Activated CD4-positive, alpha-beta T cell treated with anti-CD3 and anti-CD28 coated beads, Interleukin-2, amount 50 U/mL, for 1 hour (primary cell): ENCODE measurements around the gene CDH23.

ENCODE experiments used
- DNase-seq: peaks from one replicate; pipeline ENCODE4 v3.0.0-alpha.2; 2020

The CDH23 gene

DNA sequence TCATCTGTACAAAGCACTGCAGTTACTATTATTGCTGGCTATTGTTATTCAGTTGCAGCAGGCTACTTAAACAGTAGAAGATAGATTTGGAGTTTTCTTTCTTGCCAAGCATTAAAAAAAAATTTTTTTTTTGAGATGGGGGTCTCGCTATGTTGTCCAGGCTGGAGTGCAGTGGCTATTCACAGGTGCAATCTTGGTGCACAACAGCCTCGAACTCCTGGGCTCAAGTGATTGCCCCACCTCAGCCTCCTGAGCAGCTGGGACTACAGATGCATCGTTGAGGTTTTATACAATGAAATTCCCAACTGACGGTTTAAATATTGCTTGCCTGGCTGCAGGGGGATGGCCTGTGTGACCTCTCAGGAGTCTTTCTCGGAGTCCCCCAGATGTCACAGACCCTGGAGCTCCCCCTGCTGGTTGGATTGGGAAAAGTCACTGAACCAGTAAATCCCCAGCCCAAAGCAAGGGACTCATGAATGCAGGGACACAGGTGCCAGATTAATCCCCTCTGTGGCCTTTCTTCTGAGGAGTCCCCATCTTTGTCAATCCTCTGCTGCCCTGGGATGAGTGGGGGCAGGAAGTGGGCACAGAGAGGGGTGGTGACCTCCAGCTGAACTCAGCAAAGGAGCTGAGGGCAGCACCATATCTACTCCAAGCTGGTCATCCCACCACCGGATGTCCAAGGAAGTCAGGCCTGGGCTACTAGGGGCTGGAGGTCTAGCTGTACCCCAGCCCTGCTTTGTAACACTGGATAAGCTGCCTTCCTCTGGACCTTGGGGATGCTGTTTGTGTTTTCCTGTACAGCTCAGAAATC lies 173.3 kb downstream of the CDH23 start:
- peak; percentile 77 for DNase-seq

DNA sequence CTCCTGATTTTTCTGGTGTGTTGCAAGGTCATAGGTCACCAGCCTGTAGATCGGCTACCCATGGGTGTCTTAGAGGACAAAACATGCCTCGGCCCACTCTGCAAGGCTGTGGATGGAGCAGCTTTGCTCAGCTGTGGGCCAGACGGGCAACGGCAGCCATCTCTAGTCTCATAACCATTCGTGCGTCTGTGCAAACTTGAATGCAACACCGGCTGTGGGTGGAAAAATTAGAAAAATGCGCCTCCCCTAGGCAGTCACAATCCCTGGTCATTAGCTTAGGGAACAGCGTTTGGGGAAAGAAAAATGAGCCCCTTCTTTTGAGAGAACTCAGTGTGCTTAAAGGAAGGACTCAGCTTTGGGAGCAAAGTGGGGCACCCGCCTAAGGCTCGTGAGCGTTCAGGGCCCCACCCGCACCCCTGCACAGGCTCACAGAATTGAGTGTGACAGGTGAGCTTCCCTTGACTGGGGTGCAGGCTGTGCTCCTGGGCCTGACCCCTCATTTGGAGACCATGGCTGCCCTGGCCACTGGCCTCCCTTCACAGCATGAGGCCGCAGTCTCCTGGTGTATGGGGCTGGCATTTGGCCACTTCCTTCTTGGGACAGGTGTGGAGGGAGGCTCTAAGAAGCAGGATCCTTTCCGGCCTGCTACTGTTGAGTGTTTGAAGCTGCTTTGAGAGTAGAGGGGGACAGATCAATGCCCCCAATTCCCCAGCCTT lies 174.9 kb downstream of the CDH23 start:
- no peak for DNase-seq

DNA sequence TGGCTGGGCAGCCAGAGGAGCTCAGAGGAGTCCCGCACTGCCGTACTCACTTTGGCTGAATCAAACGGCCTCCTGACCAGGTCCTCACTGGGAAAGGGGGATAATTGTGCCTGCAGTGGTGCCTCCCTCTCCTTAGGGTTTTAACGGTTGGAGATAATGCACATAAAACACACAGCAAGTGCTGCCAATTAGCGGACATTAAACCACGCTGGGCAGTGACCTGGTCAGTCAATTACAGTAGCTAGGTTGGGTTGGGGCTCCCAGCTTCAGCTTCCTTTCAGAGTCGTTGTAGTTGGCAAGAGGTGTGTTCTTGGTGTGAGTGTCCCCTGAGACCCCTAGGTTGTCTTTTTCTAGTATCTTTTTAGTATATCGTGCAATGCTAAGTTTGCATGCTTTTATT lies 176.2 kb downstream of the CDH23 start:
- DNase-seq, result no peak

DNA sequence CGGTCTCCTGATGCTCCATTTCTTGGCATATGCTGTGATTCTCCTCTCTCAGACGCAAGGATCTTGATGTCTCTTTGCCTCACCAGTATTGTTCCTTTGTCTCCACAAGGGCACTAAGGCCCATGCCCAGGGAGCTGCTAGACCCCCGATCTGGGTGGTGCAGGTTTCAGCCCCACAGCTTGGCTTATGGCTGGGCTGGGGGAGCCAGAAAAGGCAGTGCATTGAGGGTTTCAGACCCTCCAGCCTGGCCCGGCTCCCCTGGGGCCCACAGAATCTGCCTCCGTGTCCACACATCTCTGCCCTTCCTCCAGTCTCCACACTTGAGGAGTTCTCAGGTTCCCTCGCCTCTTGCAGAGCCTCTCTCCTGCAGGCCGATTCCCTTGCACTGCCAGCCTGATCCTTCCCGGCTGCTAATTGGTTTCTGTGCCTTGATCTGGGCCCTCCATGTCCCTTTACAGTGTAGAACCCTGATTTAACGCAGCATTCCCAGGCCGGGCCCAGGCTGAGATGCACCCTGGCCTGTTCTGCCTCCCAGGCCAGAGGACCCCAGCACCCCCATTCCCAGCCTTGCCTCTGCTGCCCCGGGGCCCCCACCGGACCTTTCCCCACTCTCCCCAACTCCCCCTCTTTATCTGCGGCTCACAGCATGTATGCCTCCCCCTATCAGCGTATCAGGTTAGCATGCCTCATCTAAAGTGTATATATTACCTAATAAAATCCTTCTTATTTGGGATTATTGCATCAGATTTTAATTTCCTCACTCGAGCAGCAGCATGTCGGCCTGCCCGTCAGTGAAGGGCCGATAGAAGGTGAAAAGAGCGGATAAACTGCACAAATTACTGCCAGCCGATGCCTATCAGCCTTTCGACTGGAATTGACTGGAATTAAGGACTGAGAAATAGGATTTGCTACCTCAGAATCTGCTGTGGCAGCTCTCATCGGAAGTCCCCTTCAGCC lies 177.1 kb downstream of the CDH23 start:
- DNase-seq, result no peak

DNA sequence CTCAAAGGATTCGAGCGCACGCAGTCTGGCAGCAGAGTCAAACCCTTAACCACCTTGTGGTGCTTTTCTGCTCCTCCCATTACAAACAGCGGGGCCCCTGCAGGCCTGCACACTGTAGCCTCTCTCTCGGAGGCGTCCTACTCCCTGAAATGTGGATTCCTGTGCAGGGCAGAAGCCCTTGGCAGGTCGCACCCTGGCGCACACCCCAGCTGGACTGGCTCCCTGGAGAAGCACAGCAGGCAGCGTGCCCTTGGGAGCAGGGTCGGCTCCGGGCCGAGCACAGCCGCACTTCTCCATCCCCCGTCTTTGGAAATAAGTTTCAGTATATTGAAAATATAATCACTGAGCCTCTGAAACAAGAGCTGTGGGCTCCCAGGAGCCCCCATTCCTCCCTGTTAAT lies 178.7 kb downstream of the CDH23 start:
- DNase-seq, result no peak

DNA sequence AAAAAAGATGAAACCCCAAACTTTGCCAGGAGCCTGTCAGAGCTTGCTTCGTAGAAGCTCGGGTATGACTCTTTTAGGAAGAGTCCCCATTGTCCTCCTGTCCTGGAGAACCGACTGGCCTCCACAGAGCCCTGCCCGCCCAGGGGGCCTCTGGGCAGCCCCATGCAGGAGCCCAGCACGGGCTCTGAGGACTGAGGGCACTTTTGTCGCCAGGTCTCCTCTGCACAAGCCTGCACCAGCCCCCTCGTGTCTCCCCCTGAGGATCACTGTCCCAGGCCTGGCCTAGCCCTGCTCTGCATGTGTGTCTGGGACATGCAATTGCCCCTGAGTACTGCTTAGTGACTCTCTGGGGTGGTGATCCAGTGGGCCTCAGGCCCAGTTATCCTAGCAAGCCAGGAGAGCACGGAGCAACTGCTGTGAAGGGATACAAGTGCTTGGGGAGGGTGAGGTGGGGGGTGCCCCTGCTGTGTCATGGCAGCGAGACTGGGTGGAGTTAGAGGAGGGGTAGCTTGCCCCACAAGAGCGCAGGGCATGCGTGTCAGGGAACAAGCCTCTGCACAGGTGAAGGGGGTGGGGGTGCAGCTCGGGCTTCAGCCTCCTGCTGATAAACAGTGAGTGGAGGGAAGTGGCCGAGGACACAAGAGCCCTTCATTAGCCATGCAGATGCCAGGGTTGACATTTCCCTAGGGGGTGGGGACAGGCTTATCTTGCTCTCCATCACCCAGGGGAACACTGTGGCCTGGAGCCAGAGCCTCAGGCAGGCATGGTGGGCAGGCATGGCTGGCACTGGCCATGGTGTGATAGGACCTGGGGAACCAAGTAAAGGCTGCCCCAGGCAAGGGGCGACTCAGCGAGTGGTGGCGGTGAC lies 179.4 kb downstream of the CDH23 start:
- no peak for DNase-seq

DNA sequence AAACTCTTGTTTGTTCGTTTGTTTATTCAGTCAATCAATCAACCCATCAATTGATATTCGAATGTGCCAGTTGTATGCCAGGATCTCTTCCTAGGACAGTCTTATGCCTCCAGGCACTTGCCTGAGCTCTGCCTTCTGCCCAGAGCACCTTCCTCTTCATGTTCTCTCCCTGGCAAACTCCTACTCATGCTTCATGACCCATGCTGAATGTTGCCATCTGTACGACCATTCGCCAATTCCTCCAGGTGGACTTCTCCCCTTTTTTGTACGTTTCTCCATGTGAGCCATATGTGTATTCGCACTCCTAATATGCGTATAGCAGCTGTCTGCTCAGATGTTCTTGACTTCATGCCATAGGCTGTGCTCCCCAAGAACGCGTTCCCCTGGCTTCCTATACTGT lies 180.1 kb downstream of the CDH23 start:
- DNase-seq, result no peak

DNA sequence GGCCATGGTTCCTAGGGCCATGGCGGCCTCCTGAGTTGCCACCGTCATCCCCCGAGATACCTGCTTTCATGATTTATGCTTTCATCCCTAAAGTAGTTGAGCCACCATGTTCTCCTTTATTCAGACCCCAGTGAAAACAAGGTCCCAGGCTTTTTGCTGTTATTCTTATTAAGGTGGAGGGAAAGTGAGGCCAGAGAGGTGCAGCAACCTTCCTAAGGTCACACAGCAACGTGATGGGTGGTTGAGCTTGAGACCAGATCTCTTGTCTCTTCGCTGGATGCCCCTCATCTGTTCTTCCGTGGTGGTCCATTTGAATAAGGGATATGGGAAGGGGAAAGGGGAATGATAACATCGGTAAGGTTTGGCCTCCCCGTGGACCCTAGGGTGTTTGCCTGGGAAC lies 180.6 kb downstream of the CDH23 start:
- no peak for DNase-seq

DNA sequence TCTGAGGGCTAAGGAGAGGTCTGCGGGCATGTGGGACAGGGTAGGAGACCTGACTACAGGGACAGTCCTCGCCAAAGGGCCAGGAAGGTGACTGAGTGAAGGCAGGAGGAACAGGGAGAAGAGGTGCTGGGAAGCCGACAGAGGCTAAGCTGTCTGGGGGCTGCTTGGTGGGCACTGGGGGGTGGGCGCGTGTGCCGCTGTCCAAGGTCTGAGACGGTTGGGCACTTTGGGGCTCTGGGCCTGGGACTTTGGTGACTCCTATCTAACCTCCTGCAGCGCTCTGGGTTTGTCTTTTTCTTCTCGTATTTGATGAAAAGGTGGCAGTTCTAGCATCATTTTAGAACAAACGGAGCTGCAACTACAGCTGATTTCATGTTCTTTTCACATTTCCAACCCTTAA lies 181.3 kb downstream of the CDH23 start:
- DNase-seq, result no peak

DNA sequence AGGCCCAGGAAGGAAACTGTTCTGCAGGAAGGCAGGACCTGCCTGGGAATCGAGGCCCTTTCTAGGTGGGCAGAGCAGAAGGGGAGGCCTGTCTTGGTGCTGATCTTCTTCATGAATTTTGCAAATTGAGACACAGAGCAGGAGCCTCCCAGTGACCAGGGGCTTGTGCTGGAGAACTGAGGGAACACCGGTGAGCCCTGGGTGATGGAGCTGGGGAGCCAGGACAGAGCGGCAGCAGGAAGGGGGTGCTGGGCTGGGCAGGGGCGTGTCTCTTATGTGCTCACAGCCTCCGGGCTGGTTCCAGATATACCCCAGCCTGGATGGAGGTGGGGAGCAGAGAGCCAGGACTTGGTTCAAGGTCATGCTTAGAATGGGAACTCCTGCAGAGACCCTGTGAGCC lies 182.9 kb downstream of the CDH23 start:
- no peak for DNase-seq

DNA sequence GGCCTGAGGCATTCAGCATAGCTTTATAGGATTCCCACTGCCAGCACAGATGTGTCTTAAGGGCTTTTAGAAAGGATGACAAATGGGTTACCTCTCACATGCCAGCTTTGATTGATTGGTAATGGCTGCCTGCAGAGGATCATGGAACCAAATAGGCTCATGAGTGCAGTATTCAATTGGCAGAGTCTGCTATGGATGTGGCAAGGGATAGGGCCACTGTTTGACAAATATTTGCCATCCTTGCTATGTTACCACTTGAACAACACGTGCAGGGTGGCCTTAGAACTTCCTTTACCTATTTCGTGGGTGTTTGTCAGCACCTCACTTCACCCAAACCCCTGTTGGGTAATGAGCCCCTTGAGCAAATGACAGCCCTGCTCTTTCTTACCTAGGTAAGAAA lies 183.7 kb downstream of the CDH23 start:
- no peak for DNase-seq

DNA sequence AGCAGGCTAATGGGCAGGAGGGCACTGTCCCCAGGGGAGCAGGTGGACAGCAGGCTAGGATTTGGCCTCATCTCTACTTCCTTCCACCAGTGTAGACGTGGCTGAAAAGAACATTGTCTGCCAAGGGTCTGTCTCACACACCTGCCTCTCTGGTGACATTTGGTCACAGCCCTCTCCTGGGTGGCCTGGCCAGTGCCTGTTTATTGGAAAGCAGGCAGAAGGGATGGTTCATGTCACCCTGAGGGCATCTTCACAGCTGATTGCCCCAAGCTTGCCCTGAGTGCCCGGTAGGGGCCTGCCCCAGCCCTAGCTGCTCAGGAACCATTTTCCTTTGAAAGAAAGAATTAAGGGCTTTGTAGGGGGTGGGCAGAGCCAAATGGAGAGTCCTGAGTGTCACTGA lies 184.2 kb downstream of the CDH23 start:
- no peak for DNase-seq

DNA sequence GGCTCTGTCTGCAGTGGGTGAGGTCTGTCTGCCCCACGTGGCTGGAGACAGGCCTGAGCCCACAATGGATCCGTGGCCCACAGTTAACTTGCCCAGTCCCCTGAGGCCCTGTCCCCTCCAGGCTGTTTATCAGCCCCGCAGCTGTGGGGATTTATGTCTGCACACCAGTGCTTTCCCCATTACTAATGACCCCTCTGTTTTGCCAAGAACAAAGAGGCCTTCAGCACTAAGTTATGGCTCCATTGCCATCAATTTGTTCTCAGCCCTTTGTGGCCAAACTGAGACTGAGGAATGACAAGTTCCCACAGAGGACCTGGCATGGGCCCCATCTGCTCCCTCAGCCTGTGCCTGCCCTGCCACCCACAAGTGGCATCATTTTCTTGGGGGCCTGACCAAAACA lies 184.7 kb downstream of the CDH23 start:
- DNase-seq, result no peak

DNA sequence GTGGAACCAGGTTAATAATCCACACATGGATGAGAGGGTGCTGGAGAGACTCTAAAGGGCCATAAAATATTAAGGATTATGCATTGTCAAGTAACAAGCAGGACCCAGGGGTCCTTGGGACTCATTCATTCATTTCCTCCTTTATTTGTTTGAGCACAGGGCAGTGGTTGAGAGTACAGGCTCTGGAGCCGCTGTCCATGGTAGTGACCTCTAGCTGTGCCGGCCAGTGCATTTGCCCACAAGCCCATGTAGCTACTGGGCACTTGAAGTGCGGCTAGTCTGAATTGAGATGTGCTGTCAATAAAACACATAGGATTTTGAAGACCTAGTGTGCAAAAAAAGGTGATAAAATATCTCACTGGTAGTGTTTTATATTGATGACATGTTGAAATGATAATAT lies 185.3 kb downstream of the CDH23 start:
- DNase-seq, result no peak

DNA sequence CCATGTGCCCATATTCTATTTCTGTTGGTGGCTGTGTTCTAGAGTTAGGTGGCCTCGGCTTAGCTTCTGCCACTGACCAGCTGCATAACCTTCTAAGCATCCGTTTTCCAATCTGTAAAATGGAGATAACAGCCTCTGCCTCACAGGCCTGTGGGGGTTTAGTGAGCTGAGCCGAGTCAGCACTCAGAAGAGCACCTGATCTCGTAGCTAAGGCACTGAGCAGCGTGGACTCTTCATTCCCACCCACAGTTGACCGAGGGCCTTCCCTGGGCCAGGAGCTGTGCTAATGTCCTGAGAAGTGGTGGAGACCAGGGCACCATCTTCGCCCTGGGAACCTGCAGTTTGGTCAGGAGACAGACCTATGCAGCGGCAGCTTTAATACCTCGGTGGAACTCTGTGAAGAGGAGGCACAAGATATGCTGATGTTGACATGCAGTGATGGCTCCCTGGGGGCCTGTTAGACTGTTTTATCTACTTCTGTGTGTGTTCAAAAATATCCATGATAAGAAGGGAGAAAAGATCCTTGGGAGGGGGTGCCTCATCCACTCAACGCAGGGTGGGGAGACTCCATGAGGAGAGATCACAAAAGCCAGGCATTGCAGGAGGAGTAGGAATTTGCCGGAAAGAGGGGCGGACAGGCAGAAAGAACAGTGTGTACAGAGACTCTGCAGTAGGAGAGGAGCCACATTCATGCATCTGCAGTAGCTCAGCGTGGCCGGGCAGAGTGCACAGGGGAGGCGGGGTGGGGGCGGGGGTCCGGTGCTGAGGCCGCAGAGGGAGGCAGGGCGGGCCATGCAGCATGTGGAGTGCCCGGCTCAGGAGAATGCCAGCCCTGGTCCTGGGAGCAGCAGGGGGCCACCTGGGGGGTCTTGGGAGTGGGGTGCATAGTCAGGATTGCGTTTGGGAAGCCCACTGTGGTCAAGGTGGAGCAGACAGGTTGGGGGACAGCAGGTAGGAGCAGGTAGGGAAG lies 186.1 kb downstream of the CDH23 start:
- no peak for DNase-seq

DNA sequence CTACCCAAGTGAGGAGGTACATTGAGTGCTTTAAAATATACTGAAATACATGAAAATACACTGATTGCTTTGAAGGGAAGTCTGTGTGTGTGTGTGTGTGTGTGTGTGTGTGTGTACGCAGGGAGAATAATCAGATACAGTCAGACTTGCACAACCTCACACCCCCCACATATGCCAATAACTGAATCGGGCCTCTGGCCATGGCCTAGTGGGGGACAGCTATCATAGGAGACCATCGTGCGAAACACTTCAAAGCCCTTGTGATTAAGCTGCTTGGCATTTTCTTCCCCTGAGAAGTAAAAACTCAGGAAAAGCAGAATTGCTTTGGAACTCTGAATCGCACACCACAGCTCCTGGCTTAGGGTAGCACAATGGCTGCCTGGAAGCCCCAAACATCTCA lies 187.7 kb downstream of the CDH23 start:
- no peak for DNase-seq

DNA sequence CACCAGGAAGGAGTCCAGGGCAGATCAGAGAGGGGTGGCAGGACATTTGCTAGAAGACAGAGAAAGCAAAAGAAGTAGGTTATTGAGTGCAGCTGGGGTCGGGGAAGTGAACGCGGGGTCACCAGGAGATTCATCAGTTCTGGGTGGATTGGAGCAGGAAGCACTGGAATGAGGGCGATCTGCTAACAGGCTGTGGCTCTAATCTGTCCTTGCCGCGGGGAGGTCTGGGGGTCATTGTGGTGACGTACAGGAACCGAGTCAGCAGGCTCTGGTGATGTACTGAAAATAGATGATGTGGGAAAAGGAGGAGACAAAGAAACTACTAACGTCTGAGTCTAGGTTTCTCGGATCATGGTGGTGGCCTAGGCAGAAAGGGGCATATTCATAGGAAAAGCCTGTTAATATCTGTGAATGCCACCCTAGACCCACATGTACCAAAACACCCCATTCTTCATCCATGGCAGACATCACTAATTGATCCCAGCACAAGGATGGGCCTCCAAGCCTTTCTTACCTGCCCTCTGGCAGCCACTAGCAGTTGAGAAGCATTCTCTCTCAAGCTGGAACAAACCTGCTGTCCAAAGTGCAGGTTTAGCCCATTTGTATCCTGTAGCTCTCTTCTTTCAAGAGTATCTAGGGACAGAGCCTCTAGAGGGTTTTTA lies 188.3 kb downstream of the CDH23 start:
- DNase-seq, result no peak

DNA sequence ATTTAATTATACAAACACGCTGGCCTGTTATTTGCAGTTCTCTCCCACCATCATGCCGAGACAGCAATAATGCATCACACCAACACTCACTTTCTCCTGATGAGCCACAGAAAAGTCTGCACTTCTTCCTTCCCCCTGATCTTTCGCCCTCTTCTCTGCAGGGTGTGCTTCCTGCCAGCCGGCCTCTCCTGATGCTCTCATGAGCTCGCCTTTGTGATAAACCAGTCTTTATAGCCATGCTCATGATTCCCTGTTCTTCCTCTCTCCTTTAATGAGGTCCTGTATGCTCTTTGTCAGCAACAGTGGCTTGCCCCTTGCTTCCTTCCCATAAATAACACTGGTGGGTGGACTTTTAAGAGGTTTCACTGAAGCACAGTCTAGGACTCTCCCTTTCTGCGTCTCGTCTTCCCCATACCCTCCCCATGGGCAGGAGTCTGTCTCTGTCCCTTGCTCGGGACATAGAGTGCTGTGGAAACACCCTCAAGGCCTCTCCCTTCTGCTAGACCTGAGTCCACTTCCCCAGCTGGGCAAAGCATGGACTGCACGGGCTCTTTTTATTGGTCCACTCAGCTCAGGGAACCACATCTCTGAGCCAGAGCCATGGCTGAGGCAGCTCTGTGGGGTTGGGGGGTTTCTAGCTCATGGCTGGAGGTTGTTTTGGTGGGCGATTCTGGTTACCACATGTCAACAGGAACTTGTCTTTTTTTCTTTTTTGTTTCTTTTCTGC lies 189.0 kb downstream of the CDH23 start:
- no peak for DNase-seq

DNA sequence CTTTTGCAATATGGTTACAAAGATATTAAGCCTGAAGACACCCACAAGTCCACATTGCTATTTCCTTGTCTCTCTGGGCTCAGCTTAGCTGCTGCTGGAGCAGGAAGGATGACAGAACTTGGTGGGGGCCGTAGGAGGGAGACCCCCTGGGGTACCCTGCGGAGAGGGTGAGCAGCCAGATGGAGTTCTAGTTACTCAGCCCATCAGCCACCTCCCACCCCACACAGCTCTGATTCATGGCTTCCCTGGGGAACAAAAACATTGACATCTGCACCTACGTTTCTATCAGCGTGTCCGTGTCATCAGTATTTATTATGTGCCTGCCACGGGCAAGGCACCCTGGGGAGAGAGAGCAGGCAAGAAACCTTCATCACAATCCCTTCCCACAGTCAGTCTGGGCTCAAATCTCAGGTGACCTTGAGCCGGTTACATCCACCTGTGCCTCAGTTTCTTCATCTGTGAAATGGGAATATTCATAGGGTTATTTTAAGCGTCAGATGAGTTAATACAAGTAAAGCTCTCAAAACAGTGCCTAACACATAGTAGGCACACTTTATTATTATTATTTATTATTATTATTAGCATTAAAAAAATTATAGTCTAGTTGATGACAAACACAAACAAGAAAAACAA lies 191.3 kb downstream of the CDH23 start:
- no peak for DNase-seq
